GM21737 (cell line): ENCODE data around the gene PFKP.
"Not testable (repeated sequence)": the region's sequence is repeated elsewhere in the genome, so short reads cannot be mapped to it uniquely, and the experiment has no call there.

ENCODE experiments used
- ATAC-seq: cut with Tn5 transposase; IDR thresholded peaks from one replicate; pipeline ENCODE4 v1.9.1; 2021; ENCODE audit warnings: mild to moderate bottlenecking, moderate library complexity; ENCODE audit not compliant: unreplicated experiment

The PFKP gene

GRCh38 chr10:3148041-3148440 lies 80.7 kb downstream of the PFKP start:
- no peak for ATAC-seq

GRCh38 chr10:3148994-3149393 lies 81.6 kb downstream of the PFKP start:
- no peak for ATAC-seq

DNA sequence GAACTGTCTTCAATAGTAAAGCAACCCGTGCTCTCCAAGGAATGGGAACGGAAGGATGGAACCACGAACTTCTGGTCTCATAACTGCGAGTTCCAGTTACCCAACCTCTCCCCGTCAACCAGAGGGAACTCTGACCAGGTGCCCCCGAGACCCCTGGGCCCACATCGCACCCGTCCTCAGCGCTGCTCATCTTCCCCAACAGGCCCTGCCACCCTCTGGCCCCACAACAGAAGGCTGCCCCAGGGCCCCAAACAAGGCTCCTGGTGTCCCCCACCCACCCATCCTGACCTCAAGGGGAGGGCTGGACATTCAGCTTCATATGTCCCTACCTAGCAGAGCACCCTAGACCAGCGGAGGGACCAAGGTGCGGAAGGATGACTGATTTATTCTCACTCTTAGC lies 82.6 kb downstream of the PFKP start:
- ATAC-seq: no peak

GRCh38 chr10:3150366-3150765 lies 83.0 kb downstream of the PFKP start:
- ATAC-seq: no peak

GRCh38 chr10:3150961-3151360 lies 83.6 kb downstream of the PFKP start:
- no peak for ATAC-seq

DNA sequence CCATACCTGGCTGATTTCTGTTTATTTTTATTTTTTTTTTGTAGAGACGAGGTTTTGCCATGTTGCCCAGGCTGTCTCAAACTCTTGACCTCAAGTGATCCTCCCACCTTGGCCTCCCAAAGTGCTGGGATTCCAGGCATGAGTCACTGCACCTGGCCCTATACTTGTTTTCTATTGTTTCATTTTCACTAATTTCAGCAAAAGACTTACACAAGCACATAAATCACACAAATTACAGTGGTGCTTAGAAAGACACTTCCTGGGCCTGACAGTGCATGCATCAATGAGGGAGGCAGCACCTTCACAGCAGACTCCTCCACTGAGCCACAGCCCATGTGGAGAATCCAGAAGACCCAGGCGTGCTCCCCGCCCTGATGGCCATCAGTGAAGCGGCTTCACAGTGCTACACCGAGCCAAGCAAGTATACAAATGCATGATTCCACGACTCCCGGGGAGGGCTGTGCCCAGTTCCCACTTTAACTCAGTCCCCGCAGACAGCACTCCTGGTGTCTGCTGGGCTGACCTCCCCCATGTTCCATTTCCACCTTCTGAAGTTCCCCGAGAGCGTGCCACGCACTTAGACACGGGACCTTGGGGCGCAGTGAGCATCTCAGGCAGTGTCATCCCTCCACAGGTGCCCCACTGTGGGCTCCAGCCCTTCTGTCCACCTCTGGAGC lies 84.7 kb downstream of the PFKP start:
- no peak for ATAC-seq

DNA sequence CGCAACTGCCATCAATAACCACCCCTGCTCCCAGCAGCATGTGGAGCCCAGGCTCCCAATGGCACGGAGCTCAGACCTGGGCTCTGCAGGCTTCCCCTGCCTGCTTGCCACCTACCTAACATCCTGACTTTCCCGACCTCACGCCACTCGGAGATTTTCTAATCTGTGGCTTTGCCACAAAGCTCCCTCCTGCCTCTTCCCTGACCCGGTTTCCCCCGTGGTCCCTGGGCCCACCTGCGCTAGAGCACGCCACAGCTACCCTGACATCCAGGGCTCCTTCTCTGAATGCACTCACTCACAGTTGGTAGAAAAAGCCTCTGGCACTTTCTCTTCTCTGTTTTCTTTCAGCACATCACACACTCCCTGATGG lies 85.2 kb downstream of the PFKP start:
- ATAC-seq: no peak

DNA sequence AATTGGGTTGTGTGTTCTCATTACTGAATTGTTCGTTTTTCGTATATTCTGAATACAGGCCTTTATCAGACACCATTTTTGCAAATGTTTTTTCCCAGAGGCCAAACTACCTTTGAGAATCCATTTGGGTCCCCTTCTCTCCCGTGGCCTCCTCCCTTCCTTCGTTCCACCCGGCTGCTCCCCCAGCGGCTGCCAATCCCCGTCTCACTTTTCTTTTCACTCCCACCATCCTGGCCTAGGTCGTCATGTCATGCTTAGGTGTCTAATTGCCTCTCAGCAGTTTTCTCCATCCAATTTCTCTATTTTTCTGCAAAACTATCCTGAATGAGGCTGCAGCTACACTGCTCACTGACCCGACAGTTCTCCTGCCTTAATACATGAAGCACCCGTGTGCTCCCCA lies 87.3 kb downstream of the PFKP start:
- ATAC-seq: no peak

GRCh38 chr10:3159152-3159551 lies 91.8 kb downstream of the PFKP start:
- no peak for ATAC-seq

DNA sequence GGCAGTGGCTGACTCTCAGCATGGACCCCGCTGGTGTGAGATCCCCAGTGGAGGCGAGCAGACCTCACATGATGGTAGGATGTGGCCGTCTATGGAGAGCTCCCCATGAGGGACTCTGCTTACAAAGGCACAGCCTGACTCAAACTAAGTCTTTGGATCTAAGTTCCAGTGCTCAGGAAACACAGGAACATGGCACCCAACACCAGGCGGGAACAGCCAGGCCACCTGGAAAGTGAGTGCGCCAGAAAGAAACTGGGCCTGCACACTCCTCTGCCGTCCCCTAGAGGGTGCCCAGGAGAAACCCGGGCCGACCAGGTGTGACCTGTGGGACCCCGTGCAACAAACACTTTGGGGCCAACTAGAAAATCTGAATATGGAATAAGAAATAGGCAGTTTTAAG lies 95.2 kb downstream of the PFKP start:
- no peak for ATAC-seq

- ATAC-seq: no peak
Observed at GRCh38 chr10:3163879-3164278, 96.5 kb downstream of the PFKP start.

GRCh38 chr10:3165196-3165595 lies 97.8 kb downstream of the PFKP start:
- ATAC-seq: no peak

- no peak for ATAC-seq
Observed at GRCh38 chr10:3166496-3167290, 99.3 kb downstream of the PFKP start.

DNA sequence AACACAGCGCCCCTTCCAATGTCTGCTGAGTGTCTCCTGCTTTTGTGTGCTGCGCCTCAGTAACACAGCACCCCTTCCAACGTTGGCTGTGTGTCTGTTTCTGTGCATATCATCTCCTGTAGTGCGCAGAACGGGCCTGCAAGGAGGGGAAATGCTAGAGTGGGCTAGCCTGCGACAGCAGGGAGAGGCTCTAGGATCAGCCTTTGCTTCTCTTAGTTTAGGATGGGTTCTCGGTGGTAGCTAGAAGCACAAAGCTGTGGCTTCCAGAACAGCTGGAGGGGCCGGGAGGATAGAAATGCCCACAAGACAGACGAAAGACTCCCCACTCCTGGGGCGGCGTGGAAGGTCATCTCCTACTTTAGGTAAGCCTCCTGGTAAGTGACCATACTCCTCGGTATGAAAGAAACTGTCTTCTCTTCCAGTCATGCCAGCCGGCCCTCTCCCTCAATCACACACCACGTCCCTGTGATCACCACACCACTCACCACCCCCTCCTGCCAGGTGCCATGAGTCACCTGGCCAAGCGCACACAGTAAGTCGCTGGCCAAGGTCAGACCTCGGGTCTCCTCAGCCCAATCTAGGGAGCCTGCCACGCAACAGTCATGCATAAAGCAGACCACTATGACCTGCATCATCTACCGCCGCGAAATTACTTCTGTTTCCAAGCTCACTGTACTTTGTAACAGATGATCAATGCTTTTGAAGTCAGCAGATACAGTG lies 100.4 kb downstream of the PFKP start:
- ATAC-seq: no peak

DNA sequence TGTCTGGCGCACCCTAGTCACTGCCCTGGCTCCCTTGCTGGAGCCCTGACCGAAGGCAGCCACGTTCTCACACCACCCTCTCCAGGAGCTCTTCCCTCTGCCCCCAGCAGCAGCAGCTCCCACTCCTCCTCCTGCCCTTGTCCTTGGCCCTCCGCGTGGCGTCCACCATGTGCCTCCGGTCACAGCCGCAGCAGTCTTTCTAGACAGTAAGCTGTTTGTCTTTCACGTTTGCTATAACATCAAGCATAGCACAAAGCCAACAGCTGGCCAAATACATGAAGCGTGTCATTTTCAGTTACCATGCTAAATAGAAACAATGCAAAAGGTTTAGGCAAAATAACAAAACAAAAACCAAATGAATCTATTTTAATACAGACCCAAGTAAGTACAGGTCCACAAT lies 101.9 kb downstream of the PFKP start:
- no peak for ATAC-seq

- ATAC-seq: no peak
Observed at GRCh38 chr10:3169673-3170072, 102.3 kb downstream of the PFKP start.

- ATAC-seq: not testable (repeated sequence)
Observed at GRCh38 chr10:3171488-3171887, 104.1 kb downstream of the PFKP start.

DNA sequence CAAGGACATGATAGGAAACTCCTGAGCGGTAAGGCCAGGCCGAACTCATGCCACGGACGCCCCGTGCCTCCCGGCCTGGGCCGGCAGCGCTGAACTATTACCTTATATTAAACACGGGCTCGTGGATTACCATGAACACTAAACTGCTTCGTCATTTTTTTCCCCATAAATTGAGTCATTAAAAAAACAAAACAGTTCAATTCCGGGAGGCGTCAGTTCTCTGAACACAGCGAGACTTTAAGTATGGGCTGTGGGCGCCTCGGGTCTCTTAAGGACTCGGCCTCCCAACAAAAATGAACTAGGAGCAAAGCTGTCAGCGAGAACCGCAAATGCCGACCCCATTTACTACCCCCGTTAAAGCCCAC lies 104.7 kb downstream of the PFKP start:
- ATAC-seq: no peak

GRCh38 chr10:3172446-3173170 lies 105.3 kb downstream of the PFKP start, which contains the start of gene PITRM1:
Gene PITRM1 (minus strand): TSS chr10:3172782. CDS start chr10:3172772, 10 bp downstream.
- peak; percentile 96 for ATAC-seq

- ATAC-seq: peak; percentile 33
Observed at GRCh38 chr10:3173171-3173878, 106.0 kb downstream of the PFKP start.

GRCh38 chr10:3178042-3178441 lies 110.7 kb downstream of the PFKP start:
- ATAC-seq: no peak
